Spleen (tissue), 13 donors: Measurements from ENCODE around the gene ZC3H8. TPM values are rescaled to one million over a fixed set of nuclear protein-coding genes. Genes with fewer than 3 reads are reported as not detected.

ENCODE experiments used
- DNase-seq: peaks from one replicate; pipeline ENCODE4 v3.0.0-alpha.2; 2020
- H3K27ac ChIP-seq, 8 donors: fragments of 200-600 bp; sonication (generic) in 7 of 8; 1 replicate in 4 of 8; 2 replicates in 4 of 8; pipeline versions ENCODE4 v1.5.0 to v1.8.0; 2016 to 2021; ENCODE audit warnings: inconsistent platforms in 4 of 8, mild to moderate bottlenecking in 4 of 8, moderate library complexity in 1 of 8
- H3K27me3 ChIP-seq, 7 donors: fragments of 200-600 bp; sonication (generic) in 6 of 7; replicated peaks in 1 of 7; 1 replicate in 4 of 7; 2 replicates in 3 of 7; pipeline versions ENCODE4 v1.5.0 to v1.8.0; 2016 to 2021; ENCODE audit warnings: inconsistent platforms in 3 of 7, mild to moderate bottlenecking in 1 of 7
- H3K36me3 ChIP-seq, 6 donors: fragments of 200-600 bp; sonication (generic) in 5 of 6; 1 replicate in 4 of 6; 2 replicates in 2 of 6; pipeline versions ENCODE4 v1.5.0 to v1.8.0; 2016 to 2021; ENCODE audit warnings: inconsistent platforms in 2 of 6
- H3K4me1 ChIP-seq, 6 donors: fragments of 200-600 bp; sonication (generic) in 5 of 6; 1 replicate in 3 of 6; 2 replicates in 3 of 6; pipeline versions ENCODE4 v1.5.0 to v1.8.0; 2016 to 2021; ENCODE audit warnings: inconsistent platforms in 3 of 6
- H3K4me3 ChIP-seq, 8 donors: fragments of 200-600 bp; sonication (generic) in 7 of 8; 1 replicate in 4 of 8; 2 replicates in 4 of 8; pipeline versions ENCODE4 v1.5.0 to v1.8.0; 2016 to 2021; ENCODE audit warnings: inconsistent platforms in 4 of 8, mild to moderate bottlenecking in 4 of 8, moderate library complexity in 2 of 8
- H3K9me3 ChIP-seq, 8 donors: fragments of 200-600 bp; sonication (generic) in 7 of 8; 1 replicate in 4 of 8; 2 replicates in 4 of 8; pipeline versions ENCODE4 v1.5.0 to v1.8.0; 2016 to 2021; ENCODE audit warnings: inconsistent platforms in 4 of 8
- POLR2A ChIP-seq, 3 donors: fragments of 450-650 bp; IDR thresholded peaks; one replicate each; pipeline ENCODE4 v1.5.1; 2017; ENCODE audit warnings: antibody characterized with exemption in 3 of 3, mild to moderate bottlenecking in 1 of 3
- POLR2AphosphoS5 ChIP-seq, 3 donors: sonication (generic); formaldehyde crosslinking; IDR thresholded peaks; one replicate each; pipeline ENCODE4 v1.5.1; 2017; ENCODE audit warnings: antibody characterized with exemption in 3 of 3
- WGBS, 5 donors: extraction: QIAGEN DNeasy Blood & Tissue Kit in 3 of 5; methylation state at CpG; one replicate each; pipeline versions ENCODE4 v1.1.5 to v1.1.7; 2013 to 2018; 5-methylcytosine and 5-hydroxymethylcytosine counted together
- intact Hi-C: fragments of 100-400 bp; cut with DNase I; formaldehyde crosslinking; loops from one replicate; pipeline ENCODE4 v1.15.0; 2023; ENCODE audit warnings: low total_unique reads
- long read RNA-seq, 2 donors: transcript quantifications; one replicate each; lab custom pipeline, GENCODE V29; 2026
- polyA plus RNA-seq, 3 donors: library from polyadenylated mRNA; stranded (reverse); fragments of 200-250 nt; gene quantifications; one replicate each; pipeline ENCODE4 v1.2.1, GENCODE V29; 2013
- total RNA-seq, 7 donors: library from RNA; depleted of rRNA in 3 of 7; stranded (reverse); fragments of >200 nt in 3 of 7; fragmentation: NEBNext Ultra II Directional in 4 of 7; extraction: Animal tissue kit (Norgen Biotek cat#: 25700) in 4 of 7; gene quantifications; one replicate each; pipeline versions ENCODE4 v1.1.0 to v1.2.1, GENCODE V29; 2016 to 2021
- TF ChIP-seq, protein P1 (sequence below), 11 experiments: fragments of 200-600 bp in 7 of 11; fragments of 450-650 bp in 4 of 11; sonication (generic) in 4 of 11; IDR thresholded peaks in 8 of 11; conservative IDR thresholded peaks in 3 of 11; 1 replicate in 7 of 11; 2 replicates in 4 of 11; pipeline versions ENCODE4 v1.4.0 to v1.8.0; 2016 to 2021; ENCODE audit warnings: antibody characterized with exemption in 11 of 11, inconsistent platforms in 4 of 11, mild to moderate bottlenecking in 1 of 11
- donor health status: healthy with polysubstance abuse.
- donor health status: DM: no; HTN: no; CAD: no; lungs with moderate emphysema.
- donor health status: DM: no; HTN: no; CAD: no.
- donor health status: Bipolar disorder and iron deficiency.
- donor health status: healthy.
- donor health status: DM: no; HTN: no; CAD: no.
- donor health status: DM: yes; HTN: yes; CAD: no.

Gene ZC3H8
- total RNA-seq: 10 to 100 TPM; 10.1 to 70.5 (median 14.6) TPM
- 1 to 10 TPM; 5.7 to 9.7 (median 6.0) TPM for polyA plus RNA-seq
- long read RNA-seq, donor 1, partial matches to known transcripts: 0 of 2 reads
- long read RNA-seq, donor 1, other reads (novel, unspliced or antisense): 0 of 2 reads
- long read RNA-seq, donor 2, full-length matches to known transcripts: 2 of 2 reads
- long read RNA-seq, donor 2, partial matches to known transcripts: 0 of 2 reads
- long read RNA-seq, donor 2, other reads (novel, unspliced or antisense): 0 of 2 reads

GRCh38 chr2:112254466-112255240, at the start of gene ZC3H8:
Gene ZC3H8, minus strand, starts transcription at chr2:112255042. Its CDS starts 61 bp downstream, at chr2:112254981.
- peak; percentile 99 for DNase-seq
- TF ChIP-seq, protein P1, sequence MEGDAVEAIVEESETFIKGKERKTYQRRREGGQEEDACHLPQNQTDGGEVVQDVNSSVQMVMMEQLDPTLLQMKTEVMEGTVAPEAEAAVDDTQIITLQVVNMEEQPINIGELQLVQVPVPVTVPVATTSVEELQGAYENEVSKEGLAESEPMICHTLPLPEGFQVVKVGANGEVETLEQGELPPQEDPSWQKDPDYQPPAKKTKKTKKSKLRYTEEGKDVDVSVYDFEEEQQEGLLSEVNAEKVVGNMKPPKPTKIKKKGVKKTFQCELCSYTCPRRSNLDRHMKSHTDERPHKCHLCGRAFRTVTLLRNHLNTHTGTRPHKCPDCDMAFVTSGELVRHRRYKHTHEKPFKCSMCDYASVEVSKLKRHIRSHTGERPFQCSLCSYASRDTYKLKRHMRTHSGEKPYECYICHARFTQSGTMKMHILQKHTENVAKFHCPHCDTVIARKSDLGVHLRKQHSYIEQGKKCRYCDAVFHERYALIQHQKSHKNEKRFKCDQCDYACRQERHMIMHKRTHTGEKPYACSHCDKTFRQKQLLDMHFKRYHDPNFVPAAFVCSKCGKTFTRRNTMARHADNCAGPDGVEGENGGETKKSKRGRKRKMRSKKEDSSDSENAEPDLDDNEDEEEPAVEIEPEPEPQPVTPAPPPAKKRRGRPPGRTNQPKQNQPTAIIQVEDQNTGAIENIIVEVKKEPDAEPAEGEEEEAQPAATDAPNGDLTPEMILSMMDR (IDR thresholded peaks at IDR 0.05 in 8 of 11, conservative IDR thresholded peaks at IDR 0.05 in 3 of 11): peak in 2 of 11 experiments; percentile 10 to 13
- TF ChIP-seq POLR2AphosphoS5 (IDR thresholded peaks at IDR 0.05) (peak; percentile 96 to 97 (median 97)), POLR2A (IDR thresholded peaks at IDR 0.05) (peak in 2 of 3 donors; percentile 6 to 89)
- intact Hi-C loops: no loop called here
- peaks cover 0 to 9% (median 3%) of the 10 kb centered on the region in 6 donors for H3K36me3 ChIP-seq
- WGBS, 5 donors: 0 to 1% (median 0%) methylated on average over 50 to 68 of the region's 68 CpGs
- H3K4me3 ChIP-seq: peak within 1 kb of the TSS; percentile 53 to 82 (median 65)
- no peaks in the 10 kb centered on the region for H3K27me3 ChIP-seq
- H3K4me1 ChIP-seq: peaks cover 0 to 67% (median 34%) of the 10 kb centered on the region in 6 donors
- no peaks in the 10 kb centered on the region for H3K9me3 ChIP-seq
- H3K27ac ChIP-seq: peak within 1 kb of the TSS; percentile 86 to 96 (median 94)

- Histone ChIP-seq H3K4me1 (no peaks in the 10 kb centered on the region), H3K27ac (no peak overlapping the region), H3K27me3 (no peaks in the 10 kb centered on the region), H3K9me3 (no peaks in the 10 kb centered on the region), H3K36me3 (peaks cover 0 to 74% (median 17%) of the 10 kb centered on the region in 6 donors), H3K4me3 (no peak overlapping the region)
- TF ChIP-seq POLR2AphosphoS5 (IDR thresholded peaks at IDR 0.05): no peak
- no peak for TF ChIP-seq POLR2A (IDR thresholded peaks at IDR 0.05)
- TF ChIP-seq, protein P1 (IDR thresholded peaks at IDR 0.05 in 8 of 11, conservative IDR thresholded peaks at IDR 0.05 in 3 of 11): no peak
- intact Hi-C loops: no loop called here
- no peak for DNase-seq
- WGBS, 5 donors: 71 to 89% (median 85%) methylated on average over 2 of the region's 2 CpGs
Observed at GRCh38 chr2:112304298-112304941, 49.6 kb upstream of the ZC3H8 start.

- DNase-seq: no peak
- TF ChIP-seq, protein P1 (IDR thresholded peaks at IDR 0.05 in 8 of 11, conservative IDR thresholded peaks at IDR 0.05 in 3 of 11): no peak
- TF ChIP-seq POLR2A (IDR thresholded peaks at IDR 0.05) (no peak), POLR2AphosphoS5 (IDR thresholded peaks at IDR 0.05) (no peak)
- no peaks in the 10 kb centered on the region for H3K9me3 ChIP-seq
- H3K4me1 ChIP-seq: no peaks in the 10 kb centered on the region
- peaks cover 0 to 55% (median 11%) of the 10 kb centered on the region in 6 donors for H3K36me3 ChIP-seq
- no peak overlapping the region for H3K4me3 ChIP-seq
- H3K27ac ChIP-seq: no peak overlapping the region
- H3K27me3 ChIP-seq: no peaks in the 10 kb centered on the region
- intact Hi-C loops: no loop called here
Observed at GRCh38 chr2:112301973-112302372, 47.1 kb upstream of the ZC3H8 start.
